GM23248 (cell line): ENCODE results near the gene APRT.

Experiments used
- EZH2 ChIP-seq: fragments of 200-600 bp; sonication (generic); IDR thresholded peaks from 2 replicates; pipeline ENCODE4 v1.6.1; 2018; ENCODE audit warnings: antibody characterized with exemption, mild to moderate bottlenecking; ENCODE audit not compliant: insufficient read depth, poor library complexity, severe bottlenecking
- EZH2phosphoT487 ChIP-seq: fragments of 200-600 bp; sonication (generic); IDR thresholded peaks from 2 replicates; pipeline ENCODE4 v1.6.1; 2018; ENCODE audit warnings: antibody characterized with exemption, moderate library complexity, mild to moderate bottlenecking, low read depth; ENCODE audit not compliant: insufficient read depth

DNA sequence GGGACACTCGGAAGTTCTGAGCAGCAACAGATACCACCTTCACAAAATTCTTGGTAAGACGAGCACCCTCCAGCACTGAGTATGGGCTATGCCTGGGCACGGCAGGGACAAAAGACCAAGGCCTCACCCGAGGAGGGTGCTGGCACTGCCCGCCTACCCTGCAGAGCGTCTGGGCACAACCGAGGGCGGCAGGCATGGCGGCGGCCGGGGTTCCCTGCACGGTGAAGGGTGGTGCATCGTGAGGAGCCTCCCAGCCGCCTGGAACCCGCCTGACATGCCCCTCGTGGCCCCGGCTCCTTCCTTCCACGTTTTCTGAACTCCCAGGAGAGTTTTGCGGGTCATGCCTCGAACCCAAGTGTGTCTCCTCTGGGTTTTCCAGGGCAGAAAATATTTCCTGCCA, 26.1 kb upstream of the APRT start:
- TF ChIP-seq EZH2 (no peak), EZH2phosphoT487 (no peak)
